Dermis microvascular lymphatic vessel endothelial cell (primary cell): Measurements from ENCODE around the gene VPS13A. TPM values are rescaled to one million over a fixed set of nuclear protein-coding genes. Genes with fewer than 3 reads are reported as not detected.
"Not testable (repeated sequence)": the region's sequence is repeated elsewhere in the genome, so short reads cannot be mapped to it uniquely, and the experiment has no call there.

Source experiments
- DNase-seq, 2 donors: peaks; one replicate each; pipeline versions ENCODE4 v3.0.0 to v3.0.0-alpha.2; 2010; ENCODE audit warnings: low read depth in 2 of 2
- total RNA-seq: library from RNA; depleted of rRNA; stranded (reverse); fragments of >200 nt; gene quantifications from 2 replicates; pipeline ENCODE4 v1.2.1, GENCODE V29; 2014

VPS13A gene
- total RNA-seq, 1 donor from 2014 or later: 18.9 TPM

- no peak for DNase-seq
These were observed 245.6 kb downstream of the VPS13A start for GRCh38 chr9:77422969-77423368.

GRCh38 chr9:77423841-77424240 is 246.5 kb downstream of the VPS13A start:
- DNase-seq: no peak

GRCh38 chr9:77424993-77425392 is 247.7 kb downstream of the VPS13A start:
- DNase-seq: no peak

- no peak for DNase-seq
These were observed 249.4 kb downstream of the VPS13A start for GRCh38 chr9:77426712-77427111.

- no peak for DNase-seq
These were observed 250.1 kb downstream of the VPS13A start for GRCh38 chr9:77427256-77427927.

- DNase-seq: no peak
These were observed 252.6 kb downstream of the VPS13A start for GRCh38 chr9:77429928-77430327.

GRCh38 chr9:77432053-77432452 is 254.7 kb downstream of the VPS13A start:
- DNase-seq: no peak

GRCh38 chr9:77433675-77434445 is 256.5 kb downstream of the VPS13A start:
- DNase-seq: peak; percentile 50 to 72

- no peak for DNase-seq
These were observed 257.9 kb downstream of the VPS13A start for GRCh38 chr9:77435277-77435676.

- DNase-seq: no peak
These were observed 258.4 kb downstream of the VPS13A start for GRCh38 chr9:77435688-77436087.

GRCh38 chr9:77438653-77439052 is 261.3 kb downstream of the VPS13A start:
- no peak for DNase-seq

- no peak for DNase-seq
These were observed 262.7 kb downstream of the VPS13A start for GRCh38 chr9:77440057-77440456.

GRCh38 chr9:77441124-77441523 is 263.8 kb downstream of the VPS13A start:
- not testable (repeated sequence) for DNase-seq

- DNase-seq: no peak
These were observed 265.1 kb downstream of the VPS13A start for GRCh38 chr9:77442436-77442835.

GRCh38 chr9:77447646-77448045 is 270.3 kb downstream of the VPS13A start:
- DNase-seq: no peak

GRCh38 chr9:77449240-77450084 is 272.1 kb downstream of the VPS13A start:
- no peak for DNase-seq

- DNase-seq: no peak
These were observed 272.7 kb downstream of the VPS13A start for GRCh38 chr9:77450085-77450475.

GRCh38 chr9:77451507-77451906 is 274.2 kb downstream of the VPS13A start:
- no peak for DNase-seq

GRCh38 chr9:77453825-77454647 is 276.7 kb downstream of the VPS13A start:
- DNase-seq: no peak

GRCh38 chr9:77454663-77455062 is 277.3 kb downstream of the VPS13A start:
- no peak for DNase-seq

GRCh38 chr9:77455312-77455927 is 278.1 kb downstream of the VPS13A start:
- peak; percentile 32 to 43 for DNase-seq
